ENCODE measurements around the gene IRF2BP2.

IRF2BP2 gene

DNA sequence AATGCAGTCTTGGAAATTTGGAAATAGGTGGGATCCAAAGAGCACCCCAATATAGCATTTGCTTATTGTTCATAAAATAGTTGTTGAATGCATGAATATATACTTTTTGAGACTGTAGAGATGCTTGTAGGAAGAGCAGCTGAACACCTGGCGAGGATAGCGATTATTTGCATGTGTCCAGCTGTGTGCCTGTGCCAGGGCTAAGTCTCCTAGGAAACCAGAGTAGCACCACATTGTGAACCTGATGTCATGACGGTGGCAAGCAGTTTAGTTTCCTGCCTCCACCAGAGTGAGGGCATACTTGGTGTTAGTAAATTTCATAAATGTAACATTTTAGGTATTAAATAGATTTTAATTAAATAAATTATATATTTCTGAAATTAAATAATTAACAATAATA, 37.3 kb upstream of the IRF2BP2 start:
- no peak overlapping the region for H3K9ac ChIP-seq (ENCODE audit: low read length)
- no peak overlapping the region for H3K27ac ChIP-seq (ENCODE audit: low read depth, low read length)
- TF ChIP-seq EZH2phosphoT487 (conservative IDR thresholded peaks at IDR 0.05; ENCODE audit: low read length) = no peak
- TF ChIP-seq, protein P1, sequence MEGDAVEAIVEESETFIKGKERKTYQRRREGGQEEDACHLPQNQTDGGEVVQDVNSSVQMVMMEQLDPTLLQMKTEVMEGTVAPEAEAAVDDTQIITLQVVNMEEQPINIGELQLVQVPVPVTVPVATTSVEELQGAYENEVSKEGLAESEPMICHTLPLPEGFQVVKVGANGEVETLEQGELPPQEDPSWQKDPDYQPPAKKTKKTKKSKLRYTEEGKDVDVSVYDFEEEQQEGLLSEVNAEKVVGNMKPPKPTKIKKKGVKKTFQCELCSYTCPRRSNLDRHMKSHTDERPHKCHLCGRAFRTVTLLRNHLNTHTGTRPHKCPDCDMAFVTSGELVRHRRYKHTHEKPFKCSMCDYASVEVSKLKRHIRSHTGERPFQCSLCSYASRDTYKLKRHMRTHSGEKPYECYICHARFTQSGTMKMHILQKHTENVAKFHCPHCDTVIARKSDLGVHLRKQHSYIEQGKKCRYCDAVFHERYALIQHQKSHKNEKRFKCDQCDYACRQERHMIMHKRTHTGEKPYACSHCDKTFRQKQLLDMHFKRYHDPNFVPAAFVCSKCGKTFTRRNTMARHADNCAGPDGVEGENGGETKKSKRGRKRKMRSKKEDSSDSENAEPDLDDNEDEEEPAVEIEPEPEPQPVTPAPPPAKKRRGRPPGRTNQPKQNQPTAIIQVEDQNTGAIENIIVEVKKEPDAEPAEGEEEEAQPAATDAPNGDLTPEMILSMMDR (IDR thresholded peaks at IDR 0.05; ENCODE audit: insufficient read depth, low read length, poor library complexity, severe bottlenecking) = no peak
- H3K9me2 ChIP-seq (replicated peaks; ENCODE audit: insufficient read depth, low read length) = no peaks in the 10 kb centered on the region
- no peaks in the 10 kb centered on the region for H3K79me2 ChIP-seq (ENCODE audit: insufficient read depth, low read length)
- H3K4me2 ChIP-seq (ENCODE audit: low read depth, low read length, poor library complexity, severe bottlenecking) = no peak overlapping the region
- no peaks in the 10 kb centered on the region for H3F3A ChIP-seq (ENCODE audit: insufficient read depth)
- H3K9me3 ChIP-seq (ENCODE audit: insufficient read depth, low read length) = no peaks in the 10 kb centered on the region
- no peaks in the 10 kb centered on the region for H4K20me1 ChIP-seq (ENCODE audit: low read depth, low read length)
- no peaks in the 10 kb centered on the region for H3K27me3 ChIP-seq (ENCODE audit: low read length)
- H3K36me3 ChIP-seq (ENCODE audit: low read length) = no peaks in the 10 kb centered on the region
- no peak overlapping the region for H2AFZ ChIP-seq (ENCODE audit: low read depth, low read length, severe bottlenecking)
- H3K4me3 ChIP-seq (ENCODE audit: insufficient read depth, low read length, poor library complexity, severe bottlenecking) = no peak overlapping the region

GRCh38 chr1:234645964-234646363, 36.0 kb upstream of the IRF2BP2 start:
- H3K9me3 ChIP-seq (ENCODE audit: insufficient read depth, low read length) = no peaks in the 10 kb centered on the region
- H3F3A ChIP-seq (ENCODE audit: insufficient read depth) = no peaks in the 10 kb centered on the region
- no peak overlapping the region for H3K4me3 ChIP-seq (ENCODE audit: insufficient read depth, low read length, poor library complexity, severe bottlenecking)
- H3K27me3 ChIP-seq (ENCODE audit: low read length) = no peaks in the 10 kb centered on the region
- no peak overlapping the region for H3K27ac ChIP-seq (ENCODE audit: low read depth, low read length)
- no peak overlapping the region for H2AFZ ChIP-seq (ENCODE audit: low read depth, low read length, severe bottlenecking)
- H3K4me2 ChIP-seq (ENCODE audit: low read depth, low read length, poor library complexity, severe bottlenecking) = no peak overlapping the region
- H3K79me2 ChIP-seq (ENCODE audit: insufficient read depth, low read length) = no peaks in the 10 kb centered on the region
- H3K9ac ChIP-seq (ENCODE audit: low read length) = no peak overlapping the region
- H3K9me2 ChIP-seq (replicated peaks; ENCODE audit: insufficient read depth, low read length) = no peaks in the 10 kb centered on the region
- H3K36me3 ChIP-seq (ENCODE audit: low read length) = no peaks in the 10 kb centered on the region
- TF ChIP-seq, protein P1 (IDR thresholded peaks at IDR 0.05; ENCODE audit: insufficient read depth, low read length, poor library complexity, severe bottlenecking) = no peak
- no peaks in the 10 kb centered on the region for H4K20me1 ChIP-seq (ENCODE audit: low read depth, low read length)

GRCh38 chr1:234645474-234645953, 35.5 kb upstream of the IRF2BP2 start:
- no peak overlapping the region for H3K9ac ChIP-seq (ENCODE audit: low read length)
- no peaks in the 10 kb centered on the region for H3F3A ChIP-seq (ENCODE audit: insufficient read depth)
- H3K4me3 ChIP-seq (ENCODE audit: insufficient read depth, low read length, poor library complexity, severe bottlenecking) = no peak overlapping the region
- H3K36me3 ChIP-seq (ENCODE audit: low read length) = no peaks in the 10 kb centered on the region
- no peak overlapping the region for H3K27ac ChIP-seq (ENCODE audit: low read depth, low read length)
- H3K9me3 ChIP-seq (ENCODE audit: insufficient read depth, low read length) = no peaks in the 10 kb centered on the region
- TF ChIP-seq EZH2phosphoT487 (conservative IDR thresholded peaks at IDR 0.05; ENCODE audit: low read length) = no peak
- TF ChIP-seq, protein P1 (IDR thresholded peaks at IDR 0.05; ENCODE audit: insufficient read depth, low read length, poor library complexity, severe bottlenecking) = no peak
- H4K20me1 ChIP-seq (ENCODE audit: low read depth, low read length) = no peaks in the 10 kb centered on the region
- H2AFZ ChIP-seq (ENCODE audit: low read depth, low read length, severe bottlenecking) = no peak overlapping the region
- no peaks in the 10 kb centered on the region for H3K79me2 ChIP-seq (ENCODE audit: insufficient read depth, low read length)
- H3K9me2 ChIP-seq (replicated peaks; ENCODE audit: insufficient read depth, low read length) = no peaks in the 10 kb centered on the region
- H3K4me2 ChIP-seq (ENCODE audit: low read depth, low read length, poor library complexity, severe bottlenecking) = no peak overlapping the region
- no peaks in the 10 kb centered on the region for H3K27me3 ChIP-seq (ENCODE audit: low read length)
